M059J (cell line): ENCODE data around the gene HPSE2. TPM values are rescaled to one million over a fixed set of nuclear protein-coding genes. Genes with fewer than 3 reads are reported as not detected.
A peak's percentile ranks its signal among the peaks of the same experiment; 100 is the strongest.

Experiments used
- DNase-seq: peaks from one replicate; pipeline ENCODE4 v3.0.0-alpha.2; 2012; ENCODE audit warnings: low read depth
- total RNA-seq: library from RNA; depleted of rRNA; stranded (reverse); fragments of >200 nt; shearing (Covaris generic); gene quantifications from 2 replicates; pipeline ENCODE4 v1.2.3, GENCODE V29; 2014

HPSE2 gene
- total RNA-seq, 1 experiment from 2014 or later: 0.57 TPM

GRCh38 chr10:99161165-99161564 is 74.5 kb downstream of the HPSE2 start:
- no peak for DNase-seq

GRCh38 chr10:99143651-99144050 is 92.0 kb downstream of the HPSE2 start:
- DNase-seq: no peak

GRCh38 chr10:99143011-99143410 is 92.6 kb downstream of the HPSE2 start:
- DNase-seq: no peak

GRCh38 chr10:99132897-99133296 is 102.8 kb downstream of the HPSE2 start:
- DNase-seq: peak; percentile 4

GRCh38 chr10:99125879-99126278 is 109.8 kb downstream of the HPSE2 start:
- no peak for DNase-seq

GRCh38 chr10:99124376-99124775 is 111.3 kb downstream of the HPSE2 start:
- DNase-seq: no peak

GRCh38 chr10:99123851-99124250 is 111.8 kb downstream of the HPSE2 start:
- no peak for DNase-seq

- DNase-seq: no peak
Observed at GRCh38 chr10:99123336-99123735, 112.3 kb downstream of the HPSE2 start.

- no peak for DNase-seq
Observed at GRCh38 chr10:99119258-99119748, 116.3 kb downstream of the HPSE2 start.

- no peak for DNase-seq
Observed at GRCh38 chr10:99115703-99116102, 119.9 kb downstream of the HPSE2 start.

- DNase-seq: no peak
Observed at GRCh38 chr10:99085358-99085757, 150.3 kb downstream of the HPSE2 start.

GRCh38 chr10:99084161-99084560 is 151.5 kb downstream of the HPSE2 start:
- DNase-seq: no peak

- DNase-seq: no peak
Observed at GRCh38 chr10:99080275-99080945, 155.2 kb downstream of the HPSE2 start.

- no peak for DNase-seq
Observed at GRCh38 chr10:99062591-99062990, 173.1 kb downstream of the HPSE2 start.

GRCh38 chr10:99058762-99059161 is 176.9 kb downstream of the HPSE2 start:
- DNase-seq: no peak

GRCh38 chr10:99057936-99058690 is 177.5 kb downstream of the HPSE2 start:
- DNase-seq: no peak

GRCh38 chr10:99045671-99046070 is 190.0 kb downstream of the HPSE2 start:
- no peak for DNase-seq

GRCh38 chr10:99042051-99042771 is 193.4 kb downstream of the HPSE2 start:
- DNase-seq: no peak

- DNase-seq: no peak
Observed at GRCh38 chr10:99041468-99041867, 194.2 kb downstream of the HPSE2 start.

- no peak for DNase-seq
Observed at GRCh38 chr10:99013885-99014284, 221.8 kb downstream of the HPSE2 start.

GRCh38 chr10:99010286-99010685 is 225.4 kb downstream of the HPSE2 start:
- no peak for DNase-seq

GRCh38 chr10:99008054-99008453 is 227.6 kb downstream of the HPSE2 start:
- DNase-seq: peak; percentile 0

GRCh38 chr10:99007457-99007856 is 228.2 kb downstream of the HPSE2 start:
- no peak for DNase-seq
